ENCODE data around the gene IL11RA. TPM values are rescaled to one million over a fixed set of nuclear protein-coding genes. Genes with fewer than 3 reads are reported as not detected.

Gene IL11RA
- total RNA-seq, 6 experiments from 2014 or later, result 9.7 to 21.5 (median 14.7) TPM

GRCh38 chr9:34607331-34607730 lies 44.7 kb upstream of the IL11RA start:
- 75% methylated on average over 2 of the region's 2 CpGs for WGBS (ENCODE audit: insufficient coverage, low coverage, low lambda C conversion rate, missing lambda C conversion rate)
- Histone ChIP-seq H3K27ac (peak overlapping the region in 1 of 3 donors; percentile 32), H3K27me3 (no peaks in the 10 kb centered on the region), H3K36me3 (no peaks in the 10 kb centered on the region), H3K4me1 (peaks cover 0 to 25% (median 6%) of the 10 kb centered on the region in 4 donors), H3K4me3 (no peak overlapping the region), H3K9me3 (no peaks in the 10 kb centered on the region)
- ATAC-seq, result no peak
- TF ChIP-seq CTCF (IDR thresholded peaks at IDR 0.05) (no peak), POLR2A (IDR thresholded peaks at IDR 0.05) (no peak)
- DNase-seq, result no peak
- intact Hi-C loops (cut with DNase I), result no loop called here

GRCh38 chr9:34610434-34611206 lies 41.4 kb upstream of the IL11RA start:
- intact Hi-C loops (cut with DNase I), result no loop called here
- TF ChIP-seq POLR2A (IDR thresholded peaks at IDR 0.05) (no peak), CTCF (IDR thresholded peaks at IDR 0.05) (no peak)
- no peaks in the 10 kb centered on the region for H3K9me3 ChIP-seq
- H3K27ac ChIP-seq, result no peak overlapping the region
- H3K4me1 ChIP-seq, result peaks cover 0 to 33% (median 10%) of the 10 kb centered on the region in 4 donors
- DNase-seq (peak in 1 of 3 donors; percentile 63), ATAC-seq (no peak)
- H3K4me3 ChIP-seq, result peak overlapping the region in 2 of 3 donors; percentile 74 to 85
- 83% methylated on average over 2 of the region's 20 CpGs for WGBS (ENCODE audit: insufficient coverage, low coverage, low lambda C conversion rate, missing lambda C conversion rate)
- H3K36me3 ChIP-seq, result no peaks in the 10 kb centered on the region
- H3K27me3 ChIP-seq, result no peaks in the 10 kb centered on the region

DNA sequence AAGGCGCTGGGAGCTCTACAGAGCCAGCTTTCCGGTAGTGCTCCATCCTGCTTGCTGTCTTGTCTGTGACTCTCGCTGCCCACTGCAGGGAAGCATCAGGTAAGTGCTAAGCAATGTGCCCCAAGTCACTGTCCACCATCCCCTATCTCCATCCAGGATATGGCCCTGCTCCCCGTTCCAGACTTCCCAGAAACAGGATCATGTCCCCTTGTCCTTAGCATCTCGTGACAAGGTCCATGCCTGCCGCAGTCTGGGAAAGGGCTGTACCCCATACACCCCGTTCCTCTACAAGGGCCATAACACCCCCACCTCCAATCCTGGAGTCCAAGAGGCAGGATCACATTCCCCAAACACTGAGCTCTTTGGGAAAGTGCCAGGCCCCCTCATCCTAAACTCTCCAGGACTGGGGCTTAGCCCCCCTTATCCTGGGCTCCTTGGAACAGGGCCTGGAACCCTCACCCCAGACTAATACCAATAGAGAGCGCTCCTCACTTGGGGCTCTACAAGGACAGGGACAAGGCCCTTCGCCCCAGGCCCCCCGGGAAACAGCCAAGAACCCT lies 40.7 kb upstream of the IL11RA start:
- DNase-seq, result peak in 1 of 3 donors; percentile 61
- WGBS (ENCODE audit: insufficient coverage, low coverage, low lambda C conversion rate, missing lambda C conversion rate), result 29% methylated on average over 7 of the region's 10 CpGs
- TF ChIP-seq CTCF (IDR thresholded peaks at IDR 0.05) (no peak), POLR2A (IDR thresholded peaks at IDR 0.05) (no peak)
- ATAC-seq, result peak; percentile 6 to 19 (median 10)
- Histone ChIP-seq H3K9me3 (no peaks in the 10 kb centered on the region), H3K36me3 (peaks cover 0 to 5% (median 0%) of the 10 kb centered on the region in 4 donors), H3K4me3 (peak overlapping the region; percentile 62 to 85 (median 74)), H3K27ac (peak overlapping the region; percentile 86 to 89 (median 86)), H3K4me1 (peaks cover 0 to 33% (median 10%) of the 10 kb centered on the region in 4 donors), H3K27me3 (no peaks in the 10 kb centered on the region)
- intact Hi-C loops (cut with DNase I), result no loop called here

GRCh38 chr9:34611811-34612787 lies 39.9 kb upstream of the IL11RA start, which contains the start of gene RPP25L:
RPP25L (minus strand) TSS chr9:34612097; CDS start chr9:34611296, 801 bp downstream.
- H3K27me3 ChIP-seq, result no peaks in the 10 kb centered on the region
- H3K27ac ChIP-seq, result peak within 1 kb of the TSS; percentile 86 to 89 (median 86)
- H3K4me3 ChIP-seq, result peak within 1 kb of the TSS; percentile 62 to 85 (median 74)
- DNase-seq (peak; percentile 91 to 93 (median 91)), ATAC-seq (peak; percentile 93 to 98 (median 96))
- H3K4me1 ChIP-seq, result peaks cover 0 to 28% (median 10%) of the 10 kb centered on the region in 4 donors
- H3K9me3 ChIP-seq, result no peaks in the 10 kb centered on the region
- TF ChIP-seq CTCF (IDR thresholded peaks at IDR 0.05) (no peak), POLR2A (IDR thresholded peaks at IDR 0.05) (peak; percentile 93)
- 2% methylated on average over 33 of the region's 77 CpGs for WGBS (ENCODE audit: insufficient coverage, low coverage, low lambda C conversion rate, missing lambda C conversion rate)
- H3K36me3 ChIP-seq, result peaks cover 0 to 13% (median under 1%) of the 10 kb centered on the region in 4 donors
- intact Hi-C loops (cut with DNase I), result no loop called here

Data from right lobe of liver (tissue), 6 donors.